ENCODE data around the gene CORT. TPM values are rescaled to one million over a fixed set of nuclear protein-coding genes. Genes with fewer than 3 reads are reported as not detected.

The CORT gene
- total and polyA plus RNA-seq, 2 donors (not counting 3 experiments of a cell fraction or from before 2014, with no cell fraction given), result 0.11 TPM; not detected in 1

DNA sequence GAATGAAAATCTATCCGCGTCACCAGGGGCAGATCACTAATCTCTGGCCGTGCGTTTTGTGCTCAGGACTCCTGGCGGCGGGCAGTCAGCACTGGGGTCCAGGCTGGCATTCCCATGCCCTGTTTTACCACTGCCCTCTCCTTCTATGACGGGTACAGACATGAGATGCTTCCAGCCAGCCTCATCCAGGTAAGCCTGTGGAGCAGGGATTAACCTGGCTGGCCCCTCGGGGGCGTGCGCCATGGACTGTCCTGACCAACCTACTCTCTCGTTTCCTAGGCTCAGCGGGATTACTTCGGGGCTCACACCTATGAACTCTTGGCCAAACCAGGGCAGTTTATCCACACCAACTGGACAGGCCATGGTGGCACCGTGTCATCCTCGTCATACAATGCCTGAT lies 30.5 kb upstream of the CORT start:
- intact Hi-C loops (cut with micrococcal nuclease), result no loop called here
- no peak for TF ChIP-seq POLR2A (IDR thresholded peaks at IDR 0.05; ENCODE audit: low read depth, low read length)
- no peak for TF ChIP-seq JUN (IDR thresholded peaks at IDR 0.05; ENCODE audit: borderline replicate concordance, insufficient read depth, insufficient read length, low read depth)
- no peak for TF ChIP-seq GATA2 (IDR thresholded peaks at IDR 0.05; ENCODE audit: insufficient read depth, insufficient read length, low read depth, low read length)
- TF ChIP-seq, protein P1, sequence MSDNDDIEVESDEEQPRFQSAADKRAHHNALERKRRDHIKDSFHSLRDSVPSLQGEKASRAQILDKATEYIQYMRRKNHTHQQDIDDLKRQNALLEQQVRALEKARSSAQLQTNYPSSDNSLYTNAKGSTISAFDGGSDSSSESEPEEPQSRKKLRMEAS (IDR thresholded peaks at IDR 0.05; ENCODE audit: insufficient read depth, insufficient read length), result no peak
- TF ChIP-seq POLR2AphosphoS5 (IDR thresholded peaks at IDR 0.05; ENCODE audit: insufficient read depth, low read depth, low read length), result no peak
- TF ChIP-seq MYC (IDR thresholded peaks at IDR 0.05; ENCODE audit: low read depth, low read length), result no peak
- no peak for TF ChIP-seq FOS (IDR thresholded peaks at IDR 0.05; ENCODE audit: borderline replicate concordance, insufficient read depth, low read length)
- TF ChIP-seq, protein P2, sequence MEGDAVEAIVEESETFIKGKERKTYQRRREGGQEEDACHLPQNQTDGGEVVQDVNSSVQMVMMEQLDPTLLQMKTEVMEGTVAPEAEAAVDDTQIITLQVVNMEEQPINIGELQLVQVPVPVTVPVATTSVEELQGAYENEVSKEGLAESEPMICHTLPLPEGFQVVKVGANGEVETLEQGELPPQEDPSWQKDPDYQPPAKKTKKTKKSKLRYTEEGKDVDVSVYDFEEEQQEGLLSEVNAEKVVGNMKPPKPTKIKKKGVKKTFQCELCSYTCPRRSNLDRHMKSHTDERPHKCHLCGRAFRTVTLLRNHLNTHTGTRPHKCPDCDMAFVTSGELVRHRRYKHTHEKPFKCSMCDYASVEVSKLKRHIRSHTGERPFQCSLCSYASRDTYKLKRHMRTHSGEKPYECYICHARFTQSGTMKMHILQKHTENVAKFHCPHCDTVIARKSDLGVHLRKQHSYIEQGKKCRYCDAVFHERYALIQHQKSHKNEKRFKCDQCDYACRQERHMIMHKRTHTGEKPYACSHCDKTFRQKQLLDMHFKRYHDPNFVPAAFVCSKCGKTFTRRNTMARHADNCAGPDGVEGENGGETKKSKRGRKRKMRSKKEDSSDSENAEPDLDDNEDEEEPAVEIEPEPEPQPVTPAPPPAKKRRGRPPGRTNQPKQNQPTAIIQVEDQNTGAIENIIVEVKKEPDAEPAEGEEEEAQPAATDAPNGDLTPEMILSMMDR (IDR thresholded peaks at IDR 0.05; ENCODE audit: extremely low read depth in 1 of 2, insufficient read depth in 1 of 2, low read depth in 1 of 2, low read length in 2 of 2), result no peak
- TF ChIP-seq EZH2 (IDR thresholded peaks at IDR 0.05; ENCODE audit: borderline replicate concordance, low read depth, low read length, severe bottlenecking), result no peak
- Histone ChIP-seq H3K4me1 (ENCODE audit: control insufficient read depth, extremely low read depth, insufficient read depth, low read length) (peaks cover 17% of the 10 kb centered on the region), H3K9me3 (replicated peaks; ENCODE audit: control insufficient read depth, insufficient read depth, low read length) (no peaks in the 10 kb centered on the region), H3K27ac (ENCODE audit: insufficient read depth, low read depth, low read length) (no peak overlapping the region), H3K9me1 (replicated peaks; ENCODE audit: control insufficient read depth, extremely low read depth, insufficient read depth, low read length) (no peaks in the 10 kb centered on the region), H3K4me3 (replicated peaks in 1 of 3; ENCODE audit: insufficient read depth in 1 of 3, low read depth in 1 of 3, low read length in 3 of 3) (no peak overlapping the region), H3K4me2 (ENCODE audit: insufficient read depth, low read length) (no peak overlapping the region), H4K20me1 (replicated peaks; ENCODE audit: control insufficient read depth, extremely low read depth, insufficient read depth, low read length) (no peaks in the 10 kb centered on the region), H3K79me2 (ENCODE audit: control insufficient read depth, insufficient read depth, low read length) (no peaks in the 10 kb centered on the region), H3K27me3 (ENCODE audit: control insufficient read depth in 2 of 2, insufficient read depth in 2 of 2, low read length in 2 of 2) (no peaks in the 10 kb centered on the region), H3K9ac (replicated peaks; ENCODE audit: extremely low read depth, insufficient read depth, low read length) (no peak overlapping the region), H2AFZ (ENCODE audit: low read depth, low read length) (no peak overlapping the region), H3K36me3 (ENCODE audit: control insufficient read depth in 2 of 2, extremely low read depth in 1 of 2, insufficient read depth in 2 of 2, low read length in 2 of 2) (peaks cover 29 to 31% of the 10 kb centered on the region in 2 experiments)
- BruUV-seq (replicated peaks), result no TSS peak
- POLR2A ChIA-PET, result no interaction called here
- FAIRE-seq (no peak), DNase-seq (ENCODE audit: low read depth, low spot score) (no peak)
- dilution Hi-C loops (cut with MboI; ENCODE audit: extremely low pct_ligation_motif_present, low sequenced_read_pairs), result no loop called here
- CTCF ChIA-PET, result no interaction called here

All from endothelial cell of umbilical vein (primary cell).